SU-DHL-6 (cell line): Measurements from ENCODE around the gene HAGHL.

Experiments
- CTCF ChIP-seq: fragments of 200-600 bp; sonication (generic); IDR thresholded peaks from one replicate; pipeline ENCODE4 v1.5.1; 2017; ENCODE audit warnings: antibody characterized with exemption, mild to moderate bottlenecking, low read length, moderate library complexity; ENCODE audit not compliant: insufficient read depth, poor library complexity, severe bottlenecking
- EZH2phosphoT487 ChIP-seq: fragments of 200-600 bp; sonication (generic), shearing (Covaris generic); conservative IDR thresholded peaks from 2 replicates; pipeline ENCODE4 v1.6.1; 2018; ENCODE audit warnings: mild to moderate bottlenecking, antibody characterized with exemption, low read length, moderate library complexity, mixed read lengths

GRCh38 chr16:728890-729744 lies 2.2 kb downstream of the HAGHL start:
- no peak for TF ChIP-seq CTCF
- TF ChIP-seq EZH2phosphoT487: no peak
